Breast epithelium (tissue), 4 donors: ENCODE data around the gene SMIM5. TPM values are rescaled to one million over a fixed set of nuclear protein-coding genes. Genes with fewer than 3 reads are reported as not detected.

Source experiments
- DNase-seq, 2 donors: peaks; one replicate each; pipeline ENCODE4 v3.0.0-alpha.2; 2019; ENCODE audit warnings: low spot score in 2 of 2
- H3K27ac ChIP-seq, 2 donors: fragments of 200-600 bp; sonication (generic) in 1 of 2; one replicate each; pipeline ENCODE4 v1.5.1; 2016 to 2019; ENCODE audit warnings: mild to moderate bottlenecking in 1 of 2
- H3K27me3 ChIP-seq, 2 donors: fragments of 200-600 bp; sonication (generic) in 1 of 2; one replicate each; pipeline versions ENCODE4 v1.5.1 to v1.6.0; 2017 to 2019; ENCODE audit warnings: control low read depth in 1 of 2, mild to moderate bottlenecking in 1 of 2
- H3K36me3 ChIP-seq: fragments of 200-600 bp; one replicate; pipeline ENCODE4 v1.5.1; 2019
- H3K4me1 ChIP-seq, 2 donors: fragments of 200-600 bp; sonication (generic); one replicate each; pipeline ENCODE4 v1.5.1; 2016 to 2019; ENCODE audit warnings: control low read depth in 1 of 2
- H3K4me3 ChIP-seq, 3 donors: fragments of 200-600 bp; sonication (generic); 1 replicate in 2 of 3; 2 replicates in 1 of 3; pipeline ENCODE4 v1.5.1; 2016 to 2019; ENCODE audit warnings: mild to moderate bottlenecking in 3 of 3, moderate library complexity in 2 of 3
- H3K9me3 ChIP-seq, 2 donors: fragments of 200-600 bp; sonication (generic) in 1 of 2; one replicate each; pipeline ENCODE4 v1.5.1; 2016 to 2019; ENCODE audit warnings: control low read depth in 1 of 2
- CTCF ChIP-seq, 3 donors: fragments of 450-650 bp; IDR thresholded peaks; one replicate each; pipeline ENCODE4 v1.5.1; 2016 to 2017; ENCODE audit warnings: antibody characterized with exemption in 3 of 3, mild to moderate bottlenecking in 3 of 3, moderate library complexity in 3 of 3
- POLR2A ChIP-seq: fragments of 450-650 bp; IDR thresholded peaks from one replicate; pipeline ENCODE4 v1.6.1; 2016; ENCODE audit warnings: antibody characterized with exemption, mild to moderate bottlenecking, moderate library complexity
- POLR2AphosphoS5 ChIP-seq, 3 donors: sonication (generic); formaldehyde crosslinking; IDR thresholded peaks; one replicate each; pipeline ENCODE4 v1.6.1; 2017; ENCODE audit warnings: antibody characterized with exemption in 3 of 3
- intact Hi-C: fragments of 100-400 bp; cut with DNase I; formaldehyde crosslinking; loops from one replicate; pipeline ENCODE4 v1.15.1; 2023; ENCODE audit warnings: low total_unique reads
- total RNA-seq, 3 donors: library from RNA; depleted of rRNA; stranded (reverse); fragments of >200 nt; gene quantifications; one replicate each; pipeline ENCODE4 v1.1.0, GENCODE V29; 2016

The SMIM5 gene
- total RNA-seq, 3 donors from 2014 or later: 0.29 to 2.6 (median 0.48) TPM

DNA sequence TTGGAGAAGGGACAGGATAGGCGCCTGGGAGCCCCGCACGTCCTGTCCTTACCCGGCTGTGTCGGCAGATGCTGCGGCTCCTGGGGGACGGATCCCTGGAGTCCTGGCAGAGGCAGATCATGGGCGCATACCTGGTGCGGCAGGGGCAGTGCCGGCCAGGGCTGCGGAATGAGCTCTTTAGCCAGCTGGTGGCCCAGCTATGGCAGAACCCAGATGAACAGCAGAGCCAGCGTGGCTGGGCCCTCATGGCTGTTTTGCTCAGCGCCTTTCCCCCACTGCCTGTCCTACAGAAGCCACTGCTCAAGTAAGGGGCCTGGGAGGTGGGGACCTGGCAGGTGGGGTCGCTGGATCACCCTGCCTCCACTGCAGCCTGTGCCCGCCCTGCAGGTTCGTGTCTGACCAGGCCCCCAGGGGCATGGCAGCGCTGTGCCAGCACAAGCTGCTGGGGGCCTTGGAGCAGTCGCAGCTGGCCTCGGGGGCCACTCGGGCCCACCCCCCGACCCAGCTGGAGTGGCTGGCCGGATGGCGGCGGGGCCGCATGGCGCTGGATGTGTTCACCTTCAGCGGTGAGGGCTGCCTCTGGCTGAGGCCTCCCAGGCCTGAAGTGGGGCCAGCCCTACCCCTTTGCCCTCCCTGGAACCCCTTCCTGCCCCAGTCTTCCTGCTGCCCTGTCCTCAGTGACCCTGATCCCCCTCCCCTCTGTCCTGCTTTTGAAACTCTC is 20.2 kb upstream of the SMIM5 start:
- DNase-seq: no peak
- Histone ChIP-seq H3K4me3 (no peak overlapping the region), H3K9me3 (no peaks in the 10 kb centered on the region), H3K4me1 (no peaks in the 10 kb centered on the region), H3K36me3 (peaks cover 3% of the 10 kb centered on the region), H3K27ac (no peak overlapping the region), H3K27me3 (no peaks in the 10 kb centered on the region)
- no peak for TF ChIP-seq POLR2A
- TF ChIP-seq POLR2AphosphoS5 (IDR thresholded peaks at IDR 0.05): no peak
- no peak for TF ChIP-seq CTCF (IDR thresholded peaks at IDR 0.05)
- intact Hi-C loops: no loop called here

GRCh38 chr17:75614006-75614405 is 19.2 kb upstream of the SMIM5 start:
- intact Hi-C loops: no loop called here
- Histone ChIP-seq H3K27ac (no peak overlapping the region), H3K27me3 (no peaks in the 10 kb centered on the region), H3K9me3 (no peaks in the 10 kb centered on the region), H3K4me1 (no peaks in the 10 kb centered on the region), H3K4me3 (no peak overlapping the region), H3K36me3 (peaks cover 3% of the 10 kb centered on the region)
- DNase-seq: no peak
- TF ChIP-seq POLR2A (no peak), CTCF (IDR thresholded peaks at IDR 0.05) (no peak), POLR2AphosphoS5 (IDR thresholded peaks at IDR 0.05) (no peak)

- Histone ChIP-seq H3K4me3 (no peak overlapping the region), H3K4me1 (no peaks in the 10 kb centered on the region), H3K27ac (no peak overlapping the region), H3K27me3 (no peaks in the 10 kb centered on the region), H3K9me3 (no peaks in the 10 kb centered on the region), H3K36me3 (peaks cover 3% of the 10 kb centered on the region)
- TF ChIP-seq CTCF (IDR thresholded peaks at IDR 0.05) (no peak), POLR2A (no peak), POLR2AphosphoS5 (IDR thresholded peaks at IDR 0.05) (no peak)
- no peak for DNase-seq
- intact Hi-C loops: no loop called here
Measured at GRCh38 chr17:75614556-75615270, 18.5 kb upstream of the SMIM5 start.

- intact Hi-C loops: no loop called here
- H3K9me3 ChIP-seq: no peaks in the 10 kb centered on the region
- no peak for DNase-seq
- no peak overlapping the region for H3K4me3 ChIP-seq
- no peaks in the 10 kb centered on the region for H3K27me3 ChIP-seq
- no peaks in the 10 kb centered on the region for H3K4me1 ChIP-seq
- TF ChIP-seq CTCF (IDR thresholded peaks at IDR 0.05): no peak
- H3K36me3 ChIP-seq: peaks cover 3% of the 10 kb centered on the region
- no peak overlapping the region for H3K27ac ChIP-seq
Measured at GRCh38 chr17:75615301-75615700, 17.9 kb upstream of the SMIM5 start.

DNA sequence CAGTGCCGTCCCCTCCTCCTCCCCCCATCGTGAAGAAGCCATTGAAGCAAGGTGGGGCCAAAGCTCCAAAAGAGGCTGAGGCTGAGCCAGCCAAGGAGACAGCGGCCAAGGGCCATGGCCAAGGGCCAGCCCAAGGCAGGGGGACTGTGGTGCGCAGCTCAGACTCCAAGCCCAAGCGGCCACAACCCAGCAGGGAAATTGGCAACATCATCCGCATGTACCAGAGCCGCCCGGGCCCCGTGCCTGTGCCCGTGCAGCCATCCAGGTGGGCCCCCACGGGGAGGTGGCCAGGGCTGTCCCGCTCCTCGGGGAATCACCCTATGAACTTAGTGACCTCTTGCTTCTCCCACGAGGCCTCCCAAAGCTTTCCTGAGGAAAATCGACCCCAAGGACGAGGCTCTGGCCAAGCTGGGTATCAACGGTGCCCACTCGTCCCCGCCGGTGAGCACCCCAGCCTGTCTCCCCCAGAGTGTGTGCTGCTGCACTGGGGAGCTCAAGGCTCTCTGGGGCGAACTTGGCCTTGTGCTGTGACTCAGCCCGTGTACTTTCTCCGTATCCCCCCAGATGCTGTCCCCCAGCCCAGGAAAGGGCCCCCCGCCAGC is 16.6 kb upstream of the SMIM5 start:
- Histone ChIP-seq H3K36me3 (peaks cover 3% of the 10 kb centered on the region), H3K4me1 (no peaks in the 10 kb centered on the region), H3K27me3 (no peaks in the 10 kb centered on the region), H3K4me3 (no peak overlapping the region), H3K9me3 (no peaks in the 10 kb centered on the region), H3K27ac (no peak overlapping the region)
- no peak for DNase-seq
- TF ChIP-seq POLR2AphosphoS5 (IDR thresholded peaks at IDR 0.05): no peak
- TF ChIP-seq CTCF (IDR thresholded peaks at IDR 0.05): no peak
- TF ChIP-seq POLR2A: no peak
- intact Hi-C loops: no loop called here
